CD8-positive, alpha-beta memory T cell (primary cell): ENCODE measurements around the gene MDM1. TPM values are rescaled to one million over a fixed set of nuclear protein-coding genes. Genes with fewer than 3 reads are reported as not detected.
A peak's percentile ranks its signal among the peaks of the same experiment; 100 is the strongest.

Experiments
- CTCF ChIA-PET: fragments of 350-600 bp; sonication (Branson Sonifier 250); formaldehyde crosslinking; loops from one replicate; lab custom pipeline; 2021; ENCODE audit warnings: antibody characterized with exemption; lab: Charles Lee
- POLR2A ChIA-PET: fragments of 350-600 bp; sonication (Branson Sonifier 250); formaldehyde crosslinking; loops from one replicate; lab custom pipeline; 2021; ENCODE audit warnings: antibody characterized with exemption; lab: Charles Lee
- DNase-seq, 5 donors: peaks; one replicate each; pipeline versions ENCODE4 v3.0.0 to v3.0.0-alpha.2; 2020 to 2022; ENCODE audit warnings: mixed read lengths in 1 of 5
- H3K27ac ChIP-seq: one replicate; pipeline ENCODE4 v1.7.0; 2013; ENCODE audit warnings: low read depth, mild to moderate bottlenecking, low read length, moderate library complexity
- H3K27me3 ChIP-seq: 2 replicates; pipeline ENCODE4 v1.7.0; 2013; ENCODE audit warnings: low read length, mild to moderate bottlenecking; ENCODE audit not compliant: insufficient read depth, poor library complexity, severe bottlenecking
- H3K36me3 ChIP-seq: 2 replicates; pipeline ENCODE4 v1.7.0; 2013; ENCODE audit warnings: mild to moderate bottlenecking, low read length, moderate library complexity; ENCODE audit not compliant: insufficient read depth
- H3K4me1 ChIP-seq: 2 replicates; pipeline ENCODE4 v1.7.0; 2013; ENCODE audit warnings: mild to moderate bottlenecking, low read length, moderate library complexity; ENCODE audit not compliant: insufficient read depth
- H3K4me3 ChIP-seq: 2 replicates; pipeline ENCODE4 v1.7.0; 2013; ENCODE audit warnings: mild to moderate bottlenecking, low read length
- H3K9me3 ChIP-seq: 2 replicates; pipeline ENCODE4 v1.7.0; 2013; ENCODE audit warnings: mild to moderate bottlenecking, low read length
- H3K27ac Mint-ChIP-seq, 8 donors: one replicate each; pipeline ENCODE4 v1.8.0; 2020 to 2021; ENCODE audit warnings: mixed read lengths in 8 of 8, mild to moderate bottlenecking in 6 of 8, inconsistent platforms in 3 of 8, moderate library complexity in 3 of 8
- H3K27me3 Mint-ChIP-seq, 2 donors: one replicate each; pipeline ENCODE4 v1.8.0; 2020 to 2021; ENCODE audit warnings: mixed read lengths in 2 of 2, mild to moderate bottlenecking in 1 of 2, moderate library complexity in 1 of 2
- H3K36me3 Mint-ChIP-seq, 3 donors: one replicate each; pipeline ENCODE4 v1.8.0; 2020 to 2021; ENCODE audit warnings: mixed read lengths in 3 of 3, inconsistent platforms in 1 of 3, mild to moderate bottlenecking in 1 of 3
- H3K4me1 Mint-ChIP-seq, 3 donors: one replicate each; pipeline ENCODE4 v1.8.0; 2020 to 2021; ENCODE audit warnings: mixed read lengths in 3 of 3, inconsistent platforms in 1 of 3, mild to moderate bottlenecking in 1 of 3
- H3K4me3 Mint-ChIP-seq, 7 donors: one replicate each; pipeline ENCODE4 v1.8.0; 2020 to 2021; ENCODE audit warnings: mixed read lengths in 7 of 7, mild to moderate bottlenecking in 6 of 7, moderate library complexity in 4 of 7, inconsistent platforms in 2 of 7
- H3K9me3 Mint-ChIP-seq, 5 donors: one replicate each; pipeline ENCODE4 v1.8.0; 2020 to 2022; ENCODE audit warnings: mixed read lengths in 5 of 5, mild to moderate bottlenecking in 3 of 5, moderate library complexity in 2 of 5, inconsistent platforms in 1 of 5
- polyA plus RNA-seq: library from polyadenylated mRNA; unstranded; fragments of 300-500 nt; fragmentation: Illumina TruSeq; gene quantifications from one replicate; pipeline ENCODE4 v1.2.3, GENCODE V29; 2021
- total RNA-seq, 2 experiments: library from RNA; stranded (reverse); gene quantifications; one replicate each; pipeline ENCODE4 v1.2.3, GENCODE V29; 2021

Gene MDM1
- total and polyA plus RNA-seq, 3 experiments from 2014 or later: 15.7 to 25.3 (median 23.6) TPM

- H3K9me3 Mint-ChIP-seq: no peaks in the 10 kb centered on the region
- no peaks in the 10 kb centered on the region for H3K27me3 ChIP-seq
- H3K36me3 Mint-ChIP-seq: peaks cover 0 to 3% (median 0%) of the 10 kb centered on the region in 3 donors
- H3K4me1 ChIP-seq: no peaks in the 10 kb centered on the region
- no peak overlapping the region for H3K27ac Mint-ChIP-seq
- POLR2A ChIA-PET: no interaction called here
- H3K27ac ChIP-seq: no peak overlapping the region
- peaks cover 1 to 8% (median 4%) of the 10 kb centered on the region in 3 donors for H3K4me1 Mint-ChIP-seq
- H3K4me3 ChIP-seq: no peak overlapping the region
- CTCF ChIA-PET: no interaction called here
- peaks cover 7 to 12% of the 10 kb centered on the region in 2 donors for H3K27me3 Mint-ChIP-seq
- no peaks in the 10 kb centered on the region for H3K36me3 ChIP-seq
- no peak for DNase-seq
- H3K9me3 ChIP-seq: no peaks in the 10 kb centered on the region
- no peak overlapping the region for H3K4me3 Mint-ChIP-seq
Observed at GRCh38 chr12:68267892-68268396, 64.2 kb downstream of the MDM1 start.

DNA sequence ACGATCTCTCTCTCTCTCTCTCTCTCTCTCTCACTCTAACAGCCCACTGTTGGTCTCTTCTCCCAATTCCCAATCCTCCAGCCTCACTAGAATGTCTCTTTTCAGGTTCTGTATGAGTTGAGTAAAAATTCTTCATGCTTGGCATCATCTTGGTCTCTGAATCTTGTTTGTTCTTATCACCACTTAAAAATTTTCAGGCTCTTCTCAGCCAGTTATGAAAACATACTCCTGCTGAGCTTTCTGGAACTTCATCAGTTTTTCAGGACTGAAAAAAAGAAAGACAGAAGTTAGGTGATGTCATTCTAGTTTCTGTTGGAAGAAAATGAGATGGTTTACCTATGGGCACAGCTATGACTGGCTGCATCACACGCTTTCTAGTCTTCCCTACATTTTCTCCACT, 67.3 kb downstream of the MDM1 start:
- H3K27me3 ChIP-seq: no peaks in the 10 kb centered on the region
- no peak overlapping the region for H3K27ac Mint-ChIP-seq
- no peak for DNase-seq
- no peaks in the 10 kb centered on the region for H3K36me3 ChIP-seq
- no peak overlapping the region for H3K27ac ChIP-seq
- H3K4me3 ChIP-seq: no peak overlapping the region
- ChIA-PET CTCF (no interaction called here), POLR2A (no interaction called here)
- peaks cover 12 to 14% of the 10 kb centered on the region in 2 donors for H3K27me3 Mint-ChIP-seq
- H3K36me3 Mint-ChIP-seq: peaks cover 0 to 3% (median 0%) of the 10 kb centered on the region in 3 donors
- peaks cover 3 to 14% (median 10%) of the 10 kb centered on the region in 3 donors for H3K4me1 Mint-ChIP-seq
- no peak overlapping the region for H3K4me3 Mint-ChIP-seq
- H3K4me1 ChIP-seq: no peaks in the 10 kb centered on the region
- no peaks in the 10 kb centered on the region for H3K9me3 ChIP-seq
- no peaks in the 10 kb centered on the region for H3K9me3 Mint-ChIP-seq

- H3K4me1 ChIP-seq: no peaks in the 10 kb centered on the region
- no peak overlapping the region for H3K4me3 ChIP-seq
- H3K27me3 ChIP-seq: no peaks in the 10 kb centered on the region
- H3K27ac ChIP-seq: no peak overlapping the region
- Mint-ChIP-seq H3K27ac (no peak overlapping the region), H3K4me1 (peaks cover 9 to 20% (median 16%) of the 10 kb centered on the region in 3 donors), H3K27me3 (peaks cover 15 to 16% of the 10 kb centered on the region in 2 donors), H3K4me3 (no peak overlapping the region), H3K9me3 (no peaks in the 10 kb centered on the region), H3K36me3 (peaks cover 0 to 3% (median 0%) of the 10 kb centered on the region in 3 donors)
- H3K36me3 ChIP-seq: no peaks in the 10 kb centered on the region
- ChIA-PET CTCF (no interaction called here), POLR2A (no interaction called here)
- no peaks in the 10 kb centered on the region for H3K9me3 ChIP-seq
- no peak for DNase-seq
Observed at GRCh38 chr12:68264158-68264855, 67.9 kb downstream of the MDM1 start.

DNA sequence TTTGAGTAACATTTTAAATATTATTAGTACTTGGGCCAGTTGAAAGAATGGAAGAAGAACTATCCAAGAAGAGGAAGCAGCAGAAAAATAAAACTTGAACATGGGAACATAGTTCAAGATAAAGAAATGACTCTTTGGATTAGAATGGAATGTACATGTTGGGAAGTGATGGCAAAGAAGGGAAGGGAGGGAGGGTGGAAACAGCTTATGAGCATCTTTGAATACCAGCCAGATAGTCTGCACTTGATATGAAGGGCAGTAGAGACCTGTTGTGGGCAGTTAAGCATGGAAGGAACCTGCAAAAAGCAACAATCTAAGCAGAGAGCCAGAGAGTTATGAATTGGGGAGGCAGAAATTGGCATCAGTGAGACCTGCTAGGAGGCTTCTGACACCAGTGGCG, 68.8 kb downstream of the MDM1 start:
- ChIA-PET POLR2A (no interaction called here), CTCF (no interaction called here)
- H3K4me1 Mint-ChIP-seq: peaks cover 10 to 21% (median 19%) of the 10 kb centered on the region in 3 donors
- Histone ChIP-seq H3K27me3 (no peaks in the 10 kb centered on the region), H3K27ac (no peak overlapping the region), H3K36me3 (no peaks in the 10 kb centered on the region), H3K9me3 (no peaks in the 10 kb centered on the region), H3K4me3 (no peak overlapping the region), H3K4me1 (no peaks in the 10 kb centered on the region)
- H3K9me3 Mint-ChIP-seq: no peaks in the 10 kb centered on the region
- H3K4me3 Mint-ChIP-seq: no peak overlapping the region
- H3K27me3 Mint-ChIP-seq: peaks cover 16 to 18% of the 10 kb centered on the region in 2 donors
- peaks cover 0 to 3% (median 0%) of the 10 kb centered on the region in 3 donors for H3K36me3 Mint-ChIP-seq
- H3K27ac Mint-ChIP-seq: no peak overlapping the region
- DNase-seq: no peak

GRCh38 chr12:68261896-68262295, 70.3 kb downstream of the MDM1 start:
- Mint-ChIP-seq H3K4me3 (no peak overlapping the region), H3K27ac (peak overlapping the region in 1 of 8 donors; percentile 4), H3K4me1 (peaks cover 9 to 15% (median 14%) of the 10 kb centered on the region in 3 donors), H3K9me3 (no peaks in the 10 kb centered on the region), H3K36me3 (peaks cover 0 to 3% (median 0%) of the 10 kb centered on the region in 3 donors), H3K27me3 (peaks cover 16 to 18% of the 10 kb centered on the region in 2 donors)
- H3K9me3 ChIP-seq: no peaks in the 10 kb centered on the region
- CTCF ChIA-PET: no interaction called here
- H3K36me3 ChIP-seq: no peaks in the 10 kb centered on the region
- no peak for DNase-seq
- H3K27ac ChIP-seq: no peak overlapping the region
- H3K27me3 ChIP-seq: no peaks in the 10 kb centered on the region
- H3K4me3 ChIP-seq: no peak overlapping the region
- POLR2A ChIA-PET: no interaction called here
- H3K4me1 ChIP-seq: no peaks in the 10 kb centered on the region

DNA sequence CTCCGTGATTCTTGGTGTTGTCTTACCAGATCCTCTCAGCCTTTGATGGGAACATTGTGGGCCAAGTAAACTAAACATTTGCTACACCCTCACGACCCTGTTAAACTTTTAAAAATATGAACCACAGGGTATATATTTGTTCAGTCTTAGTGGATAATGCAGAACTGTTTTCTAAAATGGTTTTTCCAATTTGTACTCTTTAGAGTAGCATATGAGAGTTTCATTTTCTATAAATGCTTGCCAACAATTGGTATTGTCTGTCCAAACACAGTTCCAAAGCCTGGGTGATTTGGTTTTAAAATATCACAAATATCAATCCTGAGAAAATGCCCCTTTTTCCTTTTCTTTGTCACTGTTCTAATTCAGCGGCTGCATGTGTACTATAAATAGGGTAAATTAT, 72.0 kb downstream of the MDM1 start:
- POLR2A ChIA-PET: no interaction called here
- no peak overlapping the region for H3K27ac ChIP-seq
- DNase-seq: no peak
- no peaks in the 10 kb centered on the region for H3K4me1 ChIP-seq
- CTCF ChIA-PET: no interaction called here
- no peaks in the 10 kb centered on the region for H3K9me3 ChIP-seq
- Mint-ChIP-seq H3K4me3 (no peak overlapping the region), H3K27me3 (peaks cover 11 to 14% of the 10 kb centered on the region in 2 donors), H3K4me1 (peaks cover 9 to 15% (median 14%) of the 10 kb centered on the region in 3 donors), H3K9me3 (no peaks in the 10 kb centered on the region), H3K27ac (no peak overlapping the region), H3K36me3 (peaks cover 0 to 2% (median 0%) of the 10 kb centered on the region in 3 donors)
- H3K36me3 ChIP-seq: no peaks in the 10 kb centered on the region
- no peaks in the 10 kb centered on the region for H3K27me3 ChIP-seq
- no peak overlapping the region for H3K4me3 ChIP-seq

DNA sequence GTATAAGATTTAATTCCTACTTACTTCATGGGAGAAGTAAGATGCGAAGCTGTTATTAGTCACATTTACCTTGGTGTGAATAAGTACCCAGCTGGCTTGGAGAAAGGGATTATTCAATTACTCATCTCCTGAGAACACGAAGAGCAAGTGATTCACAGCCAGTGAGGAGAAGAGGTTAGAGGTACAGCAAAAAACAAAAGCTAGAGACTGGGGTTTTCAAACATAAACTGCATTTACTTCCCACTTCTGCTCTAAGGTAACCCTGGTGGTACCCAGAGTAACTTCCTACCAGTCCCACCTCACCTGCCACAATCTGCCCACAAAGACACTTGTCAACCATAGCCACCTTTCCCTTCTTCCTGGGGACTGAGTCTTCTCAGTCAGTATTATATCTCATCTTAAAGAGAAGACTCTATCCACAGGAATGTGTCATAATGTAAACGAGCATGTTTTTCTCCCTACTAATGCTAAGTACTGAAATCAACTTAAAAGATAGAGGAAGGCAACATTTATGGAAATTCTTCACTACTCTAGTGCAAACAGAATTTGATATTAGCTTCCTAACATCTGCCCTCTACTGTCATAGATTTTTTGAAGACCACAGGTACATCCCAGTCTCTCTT, 72.7 kb downstream of the MDM1 start:
- Mint-ChIP-seq H3K9me3 (no peaks in the 10 kb centered on the region), H3K27me3 (peaks cover 11% of the 10 kb centered on the region in 2 donors), H3K27ac (peak overlapping the region in 1 of 8 donors; percentile 16), H3K36me3 (no peaks in the 10 kb centered on the region), H3K4me1 (peaks cover 9 to 15% (median 14%) of the 10 kb centered on the region in 3 donors), H3K4me3 (peak overlapping the region in 1 of 7 donors; percentile 36)
- POLR2A ChIA-PET: no interaction called here
- Histone ChIP-seq H3K27ac (no peak overlapping the region), H3K36me3 (no peaks in the 10 kb centered on the region), H3K4me3 (no peak overlapping the region), H3K4me1 (no peaks in the 10 kb centered on the region), H3K9me3 (no peaks in the 10 kb centered on the region), H3K27me3 (no peaks in the 10 kb centered on the region)
- peak in 1 of 5 donors; percentile 9 for DNase-seq
- CTCF ChIA-PET: interaction anchor here (0.7 kb wide), 1 partner anchor 12 kb away, joined by 3 read pairs; no protein-coding TSS in a partner anchor

- Histone ChIP-seq H3K9me3 (no peaks in the 10 kb centered on the region), H3K4me1 (no peaks in the 10 kb centered on the region), H3K4me3 (no peak within 1 kb of the TSS), H3K27ac (no peak within 1 kb of the TSS), H3K27me3 (no peaks in the 10 kb centered on the region), H3K36me3 (no peaks in the 10 kb centered on the region)
- POLR2A ChIA-PET: no interaction called here
- no peak within 1 kb of the TSS for H3K4me3 Mint-ChIP-seq
- CTCF ChIA-PET: no interaction called here
- H3K27ac Mint-ChIP-seq: no peak within 1 kb of the TSS
- no peak for DNase-seq
- peaks cover 4 to 13% of the 10 kb centered on the region in 2 donors for H3K27me3 Mint-ChIP-seq
- H3K4me1 Mint-ChIP-seq: no peaks in the 10 kb centered on the region
- peaks cover 0 to 1% (median 0%) of the 10 kb centered on the region in 3 donors for H3K36me3 Mint-ChIP-seq
- no peaks in the 10 kb centered on the region for H3K9me3 Mint-ChIP-seq
Observed at GRCh38 chr12:68253504-68253903, 78.7 kb downstream of the MDM1 start, which contains the start of gene IL22. Gene IL22 (minus strand): TSS chr12:68253604. CDS start chr12:68253448, 156 bp downstream.
